Hematopoietic multipotent progenitor cell (in vitro differentiated cells): ENCODE measurements around the gene CHMP6. TPM values are rescaled to one million over a fixed set of nuclear protein-coding genes. Genes with fewer than 3 reads are reported as not detected.

Source experiments
- DNase-seq, 3 donors: peaks; one replicate each; pipeline ENCODE4 v3.0.0-alpha.2; 2011 to 2015; ENCODE audit warnings: low read depth in 2 of 3, low spot score in 2 of 3
- total RNA-seq: library from RNA; depleted of rRNA; stranded (reverse); fragments of >200 nt; gene quantifications from one replicate; pipeline ENCODE4 v1.2.3, GENCODE V29; 2012

Gene CHMP6
- 16.2 TPM for total RNA-seq

DNA sequence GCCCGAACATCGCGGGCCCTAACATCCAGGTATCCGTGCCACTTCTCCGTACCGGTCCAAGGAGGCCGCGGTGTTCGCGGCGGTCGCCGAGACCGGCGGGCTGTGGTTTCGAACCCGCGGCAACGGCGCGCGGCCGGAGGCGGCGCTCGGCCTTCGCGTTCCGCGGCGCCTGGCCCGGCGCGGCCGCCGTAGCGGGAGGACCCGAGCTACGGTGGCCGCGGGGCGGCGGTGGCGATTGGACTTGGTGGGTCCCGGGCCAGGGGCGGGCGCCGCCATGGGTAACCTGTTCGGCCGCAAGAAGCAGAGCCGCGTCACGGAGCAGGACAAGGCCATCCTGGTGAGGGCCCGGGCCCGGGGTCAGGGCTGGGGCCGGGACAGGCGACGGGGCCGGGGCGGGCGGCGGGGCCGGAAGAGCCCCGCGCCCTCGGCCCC lies at the start of gene CHMP6:
CHMP6 (plus strand) TSS at position 197 of the 432 bp plus-strand sequence; CDS start at position 275, 78 bp downstream.
- DNase-seq = peak; percentile 69 to 83 (median 76)

DNA sequence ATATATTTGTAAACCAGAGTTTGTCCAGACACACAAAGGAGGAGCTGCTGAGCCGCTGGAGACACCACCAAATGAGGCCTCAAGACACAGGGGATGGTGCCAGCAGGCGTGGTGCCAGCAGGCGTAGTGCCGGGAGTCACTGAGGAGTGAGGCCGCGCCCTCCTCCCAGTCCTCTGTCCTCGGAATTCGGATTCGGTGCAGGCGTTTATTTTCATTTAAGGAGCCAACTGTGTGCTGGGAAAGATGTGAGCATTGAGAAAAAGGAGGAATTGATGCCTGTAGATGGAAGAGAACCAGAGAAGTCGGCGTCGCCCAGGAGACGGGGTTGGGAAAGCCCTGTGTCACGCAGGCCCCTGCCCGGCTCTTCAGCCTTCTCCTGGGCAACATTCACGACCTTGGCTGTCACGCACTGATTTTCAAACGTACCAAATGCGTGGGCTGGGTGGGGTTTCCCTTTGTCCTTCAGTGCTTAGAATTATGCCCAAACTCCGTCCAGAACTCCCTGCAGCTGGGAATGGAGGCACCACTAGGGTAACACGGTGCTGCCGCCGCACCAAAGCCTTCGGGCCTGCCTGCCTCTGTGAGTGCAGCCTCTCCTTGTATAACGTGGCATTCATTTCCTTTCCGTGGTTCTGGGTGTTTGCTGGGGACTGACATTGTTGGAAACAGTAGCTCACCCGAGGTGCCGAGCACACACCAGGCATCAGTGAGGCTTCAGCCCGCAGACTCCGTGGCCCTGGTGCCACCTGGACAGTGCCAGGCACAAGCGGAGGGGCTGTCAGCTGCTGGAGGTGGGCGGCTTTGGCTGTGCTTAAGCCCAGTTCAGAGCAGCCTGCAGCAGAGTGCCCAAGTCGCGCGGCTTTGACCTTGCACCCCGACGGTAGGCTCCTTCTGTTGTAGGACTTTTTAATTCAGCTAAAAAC lies 49.0 kb upstream of the CHMP6 start:
- DNase-seq = no peak

- no peak for DNase-seq
Observed at GRCh38 chr17:80943346-80944145, 48.1 kb upstream of the CHMP6 start.

DNA sequence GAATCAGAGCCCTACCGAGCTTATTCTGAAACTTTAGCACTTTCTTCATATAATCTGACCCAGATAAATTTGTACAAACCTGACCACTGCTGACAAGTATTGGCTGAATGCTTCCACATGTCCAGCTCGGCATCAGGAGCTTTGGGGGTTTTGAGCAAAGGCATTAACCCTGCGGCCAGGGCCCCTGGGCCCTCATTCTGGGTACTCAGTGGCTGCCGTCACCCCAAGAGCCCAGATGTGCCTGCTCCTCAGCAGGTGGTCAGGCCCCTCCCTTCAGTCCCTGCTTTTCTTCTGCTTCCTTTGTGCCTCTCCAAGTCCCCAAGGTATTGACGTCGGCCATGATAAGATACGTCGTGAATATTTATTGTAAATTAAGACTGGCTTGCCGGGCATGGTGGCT lies 47.3 kb upstream of the CHMP6 start:
- no peak for DNase-seq

DNA sequence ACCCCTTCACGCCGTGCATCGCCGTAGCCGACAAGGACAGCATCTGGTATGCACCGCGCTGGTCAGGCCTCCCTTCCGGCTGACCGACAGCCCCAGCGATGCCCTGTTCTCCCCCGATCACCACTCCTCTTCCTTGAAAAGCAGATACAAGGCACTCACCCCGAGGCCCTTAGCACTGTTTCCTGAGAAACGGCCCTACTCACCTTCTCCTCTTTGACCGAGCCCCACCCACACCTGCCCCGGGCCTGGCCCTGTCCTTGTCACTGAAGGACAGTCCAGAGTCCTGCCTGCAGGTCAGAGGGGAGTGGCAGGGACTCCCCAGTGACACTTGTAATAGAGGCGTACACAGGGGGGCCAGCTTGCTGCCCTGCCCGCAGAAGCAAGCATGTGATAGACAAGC lies 45.9 kb upstream of the CHMP6 start:
- no peak for DNase-seq

GRCh38 chr17:80946449-80946848 lies 45.2 kb upstream of the CHMP6 start:
- no peak for DNase-seq

DNA sequence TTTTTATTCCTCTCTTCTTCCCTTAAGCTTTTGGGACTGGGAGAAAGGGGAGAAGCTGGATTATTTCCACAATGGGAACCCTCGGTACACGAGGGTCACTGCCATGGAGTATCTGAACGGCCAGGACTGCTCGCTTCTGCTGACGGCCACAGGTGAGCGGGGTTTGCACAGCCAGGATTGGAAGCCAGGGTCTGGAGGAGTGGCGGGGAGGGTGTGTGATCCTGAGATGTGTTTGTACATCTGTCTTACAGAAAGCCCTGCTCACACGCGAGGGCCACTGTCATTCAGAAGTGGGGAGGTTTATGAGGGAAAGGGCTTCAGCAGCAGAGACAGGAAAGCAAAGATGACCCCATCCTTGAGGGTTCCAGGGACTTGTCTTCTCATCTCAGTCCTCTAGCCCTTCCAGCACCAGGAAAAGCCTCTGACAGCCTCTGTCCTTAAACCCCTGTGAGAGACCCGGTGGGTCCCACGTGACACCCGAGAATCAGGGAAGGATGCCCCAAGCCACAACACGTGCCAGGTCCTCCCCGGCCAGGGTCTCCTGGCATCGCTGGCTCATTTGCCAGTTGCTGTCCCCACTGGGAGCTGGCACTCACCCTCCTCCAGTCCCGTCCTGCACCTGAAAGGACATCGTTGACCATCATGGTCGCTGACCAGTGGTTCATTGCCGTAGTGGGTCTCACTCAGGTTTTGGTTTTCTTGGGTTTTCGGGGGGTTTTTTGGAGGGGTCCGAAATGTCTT lies 44.3 kb upstream of the CHMP6 start:
- no peak for DNase-seq

GRCh38 chr17:80948019-80948975 lies 43.3 kb upstream of the CHMP6 start:
- DNase-seq = no peak

GRCh38 chr17:80948976-80949450 lies 42.6 kb upstream of the CHMP6 start:
- DNase-seq = no peak

GRCh38 chr17:80949451-80950421 lies 41.9 kb upstream of the CHMP6 start:
- no peak for DNase-seq

- DNase-seq = no peak
Observed at GRCh38 chr17:80950466-80951120, 41.0 kb upstream of the CHMP6 start.

DNA sequence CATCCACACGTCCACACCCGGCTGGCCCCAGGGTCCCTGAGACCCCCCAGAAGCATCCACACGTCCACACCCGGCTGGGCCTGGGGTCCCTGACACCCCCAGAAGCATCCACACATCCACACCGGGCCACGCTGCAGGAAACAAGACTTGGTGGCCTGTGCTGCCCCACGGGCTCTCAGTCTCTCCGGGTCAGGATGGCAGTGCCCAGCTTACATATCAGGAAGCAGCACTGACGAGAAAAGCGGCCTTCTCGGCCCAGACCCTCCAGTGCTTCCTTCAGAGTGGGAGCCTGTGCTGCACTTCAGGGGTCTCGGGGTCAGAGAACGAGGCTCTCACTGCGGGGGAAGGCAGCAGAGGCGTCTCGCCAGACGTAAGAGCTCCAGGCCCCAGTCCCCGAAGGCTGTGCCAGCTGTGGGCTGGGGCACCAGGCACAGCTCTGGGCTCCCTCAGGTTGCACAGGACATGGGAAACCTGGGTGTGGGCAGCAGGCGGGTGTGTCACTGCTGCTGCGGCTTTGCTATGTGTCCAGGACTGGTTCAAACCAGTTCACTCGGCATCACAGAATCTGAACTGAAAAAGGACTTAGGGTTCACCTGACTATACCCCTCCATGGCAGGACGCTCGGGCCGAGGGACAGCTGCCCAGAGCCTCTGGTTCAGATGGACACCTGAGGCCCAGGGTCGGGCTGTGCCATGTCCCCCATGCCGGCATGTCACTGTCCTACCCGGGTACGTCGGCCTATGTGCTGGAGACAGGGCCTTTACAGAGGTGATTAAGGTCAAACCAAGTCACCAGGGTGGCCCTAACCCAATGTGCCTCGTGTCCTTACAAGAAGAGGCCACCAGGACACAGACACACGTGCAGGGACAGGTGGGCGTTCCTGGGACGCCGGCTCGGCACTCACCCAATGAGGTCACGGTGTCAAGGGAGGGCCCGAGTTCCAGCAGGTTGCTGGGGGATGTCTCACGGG lies 40.2 kb upstream of the CHMP6 start:
- DNase-seq = no peak

DNA sequence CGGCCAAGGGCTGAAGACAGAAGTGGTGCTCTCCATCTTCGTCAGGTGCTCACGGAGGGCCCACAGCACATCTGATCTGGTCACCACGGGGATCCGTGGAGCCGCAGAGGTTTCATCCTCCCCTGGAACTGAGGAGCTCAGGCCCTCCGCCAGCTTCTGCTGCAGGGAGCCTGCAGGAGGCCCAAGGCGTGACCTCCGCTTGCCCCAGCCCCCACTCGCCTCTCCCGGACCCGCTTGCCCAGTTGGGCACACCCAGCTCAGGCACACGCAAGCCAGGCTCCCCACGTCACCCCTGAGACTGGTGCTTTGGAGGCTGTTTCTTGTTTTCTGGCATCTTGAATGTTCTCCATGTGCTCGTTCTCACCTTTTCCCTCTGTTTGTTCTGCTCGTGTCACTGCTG lies 39.4 kb upstream of the CHMP6 start:
- DNase-seq = no peak

DNA sequence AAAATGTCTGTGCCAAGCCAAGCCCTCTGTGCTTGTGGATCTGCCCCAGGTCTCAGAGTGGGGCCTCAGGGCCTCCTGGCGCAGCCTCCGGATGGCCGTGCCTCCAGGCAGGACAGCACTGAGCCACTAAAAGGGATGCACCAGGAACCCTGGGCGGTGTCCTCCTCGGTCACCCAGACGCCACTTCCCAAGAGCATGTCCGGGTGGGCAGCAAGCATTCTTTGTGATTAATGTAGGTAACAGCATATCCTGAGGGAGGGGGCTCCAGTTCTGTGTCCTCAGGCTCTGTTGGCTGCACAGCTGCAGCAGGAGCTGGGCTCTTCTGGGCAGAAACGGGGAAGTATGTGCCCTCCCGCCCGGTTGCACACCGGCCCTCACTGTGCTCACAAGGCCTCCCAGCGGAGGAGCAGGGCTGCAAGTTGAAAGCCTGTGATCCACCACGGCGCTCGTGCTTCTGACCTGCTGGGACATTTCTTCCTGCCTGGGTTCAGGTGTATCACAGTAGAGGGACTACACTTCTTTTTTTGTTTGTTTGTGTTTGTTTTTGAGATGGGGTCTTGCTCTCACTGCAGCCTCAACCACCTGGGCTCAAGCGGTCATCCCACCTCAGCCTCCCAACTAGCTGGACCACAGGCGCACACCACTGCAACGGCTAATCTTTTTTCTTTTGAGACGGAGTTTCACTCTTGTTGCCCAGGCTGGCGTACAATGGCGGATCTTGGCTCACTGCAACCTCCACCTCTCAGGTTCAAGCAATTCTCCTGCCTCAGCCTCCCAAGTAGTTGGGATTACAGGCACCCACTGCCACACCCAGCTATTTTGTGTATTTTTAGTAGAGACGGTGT lies 37.9 kb upstream of the CHMP6 start:
- no peak for DNase-seq

- no peak for DNase-seq
Observed at GRCh38 chr17:80955078-80955477, 36.6 kb upstream of the CHMP6 start.
